T-helper 1 cell (primary cell): ENCODE data around the gene DIAPH3.
"Not testable (repeated sequence)": the region's sequence is repeated elsewhere in the genome, so short reads cannot be mapped to it uniquely, and the experiment has no call there.

Experiments used
- DNase-seq, 5 donors: peaks; one replicate each; pipeline ENCODE4 v3.0.0-alpha.2; 2012 to 2020
- total RNA-seq, 4 donors: gene quantifications; one replicate each; lab custom pipeline; 2026; lab: John Stamatoyannopoulos, UW

DIAPH3 gene
- total RNA-seq: 0.30 to 2.8 (median 1.3) reads per million in 4 donors

- DNase-seq: peak; percentile 82 to 94 (median 85)
Observed at GRCh38 chr13:60163478-60164233, at the start of gene DIAPH3. TSS of gene DIAPH3 (minus strand) at chr13:60163928. CDS start at chr13:60163766, 162 bp downstream.

DNA sequence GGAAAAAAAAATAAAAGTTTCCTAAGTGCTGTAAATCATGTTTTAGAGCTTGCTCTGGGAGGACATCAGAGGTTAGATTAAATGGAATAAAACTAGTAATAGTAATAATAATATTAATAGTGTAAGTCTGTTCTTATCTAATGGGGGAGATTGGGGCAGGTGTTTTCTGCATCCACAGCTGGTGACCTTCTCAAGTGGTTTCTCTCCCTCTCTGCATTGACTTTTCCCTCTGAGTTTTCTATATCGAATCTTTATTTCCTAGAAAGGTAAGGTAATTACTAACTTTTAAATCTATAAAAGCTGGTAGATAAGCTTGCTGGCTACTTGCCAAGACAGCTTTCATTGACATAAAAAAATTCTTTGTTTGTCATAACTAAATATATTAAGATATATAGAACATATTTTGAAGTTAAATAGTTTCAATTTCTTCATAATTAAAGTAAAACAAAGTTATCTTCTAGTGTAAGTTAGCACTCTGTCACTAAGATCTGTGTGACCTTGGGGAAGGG lies 49.6 kb upstream of the DIAPH3 start:
- no peak for DNase-seq

DNA sequence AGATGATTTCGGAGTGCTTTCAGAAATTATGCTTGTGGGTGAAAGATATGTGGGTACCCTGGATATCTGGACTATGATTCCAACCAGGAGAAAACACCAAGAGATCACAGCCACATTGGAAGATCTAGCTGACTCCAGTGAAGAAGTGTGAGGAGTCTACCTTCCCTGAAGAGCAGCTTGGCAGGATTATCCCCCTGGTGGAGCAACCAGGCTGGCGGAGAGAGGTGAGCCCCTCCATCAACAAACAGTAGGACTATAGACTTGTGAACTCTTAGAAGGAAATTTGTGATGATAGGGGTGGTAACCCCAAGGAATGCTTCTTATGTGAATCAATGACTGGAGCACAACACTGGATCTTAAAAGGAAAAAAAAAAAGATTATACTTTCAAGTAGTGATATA lies 47.8 kb upstream of the DIAPH3 start:
- no peak for DNase-seq

- DNase-seq: no peak
Observed at GRCh38 chr13:60210510-60211330, 47.0 kb upstream of the DIAPH3 start.

DNA sequence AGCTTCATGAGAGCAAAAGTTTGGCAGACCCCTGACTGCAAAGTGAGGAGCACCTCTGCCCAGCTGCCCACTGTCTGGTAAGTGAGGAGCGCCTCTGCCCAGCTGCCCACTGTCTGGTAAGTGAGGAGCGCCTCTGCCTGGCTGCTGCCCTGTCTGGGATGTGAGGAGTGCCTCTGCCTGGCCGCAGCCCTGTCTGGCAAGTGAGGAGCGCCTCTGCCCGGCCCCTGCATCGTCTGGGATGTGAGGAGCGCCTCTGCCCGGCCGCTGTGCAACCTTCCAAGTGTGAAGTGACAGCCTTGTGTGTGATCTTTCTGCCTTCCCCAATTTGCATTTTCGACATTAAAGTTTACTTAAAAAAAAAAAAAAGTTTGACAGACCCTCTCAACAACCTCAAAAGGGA lies 41.8 kb upstream of the DIAPH3 start:
- not testable (repeated sequence) for DNase-seq

GRCh38 chr13:60201286-60201685 lies 37.6 kb upstream of the DIAPH3 start:
- no peak for DNase-seq

DNA sequence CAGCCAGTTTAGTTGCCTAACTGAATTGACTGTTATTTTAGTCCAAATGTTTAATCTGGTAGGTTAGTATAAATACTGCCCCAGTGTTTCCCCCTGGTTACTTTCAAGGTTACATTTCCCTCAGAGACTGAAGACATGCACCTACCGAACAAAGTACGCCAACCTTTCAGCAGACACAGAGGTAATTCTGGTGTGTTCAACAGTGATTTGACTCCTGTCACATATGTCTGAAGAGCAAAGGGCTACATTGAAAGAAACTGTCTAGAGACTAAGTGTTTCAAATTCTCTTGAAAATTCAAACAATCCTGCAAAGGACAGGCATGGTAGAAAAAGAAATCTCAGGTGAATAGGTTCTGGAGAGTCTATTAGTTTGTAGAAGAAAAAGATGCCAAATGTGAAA lies 32.2 kb upstream of the DIAPH3 start:
- not testable (repeated sequence) for DNase-seq

GRCh38 chr13:60182907-60183306 lies 19.2 kb upstream of the DIAPH3 start:
- no peak for DNase-seq

DNA sequence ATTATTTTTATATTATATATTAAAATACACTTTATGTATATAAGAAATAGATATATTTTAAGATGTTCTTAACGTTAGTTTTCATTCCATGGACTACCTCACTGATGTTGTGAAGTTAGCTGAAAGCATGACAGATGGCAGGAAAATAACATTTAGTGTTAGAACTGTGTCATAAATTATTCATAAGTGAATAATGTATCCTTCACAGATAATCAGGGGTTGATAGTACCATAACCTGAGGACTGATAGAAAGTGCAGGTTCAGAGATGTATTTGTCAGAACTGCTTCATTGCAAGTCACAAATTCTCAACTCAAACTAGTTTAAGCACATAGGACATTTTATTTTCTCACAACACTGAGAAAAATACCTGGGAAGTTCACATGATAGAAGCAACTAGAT lies 14.6 kb upstream of the DIAPH3 start:
- no peak for DNase-seq

DNA sequence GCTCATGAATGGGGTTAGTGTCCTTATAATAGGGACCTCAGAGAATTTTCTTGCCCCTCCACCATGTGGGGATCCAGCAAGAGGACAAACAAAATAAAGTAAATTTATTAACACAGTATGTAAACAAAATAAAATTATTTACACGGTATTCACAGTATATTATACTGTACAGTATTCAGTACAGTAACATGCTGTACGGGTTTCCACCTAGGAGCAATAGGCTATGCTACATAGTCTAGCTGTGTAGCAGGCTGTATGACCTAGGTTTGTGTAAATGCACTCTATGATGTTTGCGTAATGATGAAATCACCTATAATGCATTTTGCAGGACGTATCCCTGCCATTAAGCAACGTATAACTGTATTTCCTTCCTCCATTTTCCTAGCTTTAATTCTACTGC lies 11.8 kb upstream of the DIAPH3 start:
- no peak for DNase-seq

GRCh38 chr13:60174113-60174512 lies 10.4 kb upstream of the DIAPH3 start:
- no peak for DNase-seq

- DNase-seq: no peak
Observed at GRCh38 chr13:60172111-60172510, 8.4 kb upstream of the DIAPH3 start.

- DNase-seq: no peak
Observed at GRCh38 chr13:60170414-60170813, 6.7 kb upstream of the DIAPH3 start.

DNA sequence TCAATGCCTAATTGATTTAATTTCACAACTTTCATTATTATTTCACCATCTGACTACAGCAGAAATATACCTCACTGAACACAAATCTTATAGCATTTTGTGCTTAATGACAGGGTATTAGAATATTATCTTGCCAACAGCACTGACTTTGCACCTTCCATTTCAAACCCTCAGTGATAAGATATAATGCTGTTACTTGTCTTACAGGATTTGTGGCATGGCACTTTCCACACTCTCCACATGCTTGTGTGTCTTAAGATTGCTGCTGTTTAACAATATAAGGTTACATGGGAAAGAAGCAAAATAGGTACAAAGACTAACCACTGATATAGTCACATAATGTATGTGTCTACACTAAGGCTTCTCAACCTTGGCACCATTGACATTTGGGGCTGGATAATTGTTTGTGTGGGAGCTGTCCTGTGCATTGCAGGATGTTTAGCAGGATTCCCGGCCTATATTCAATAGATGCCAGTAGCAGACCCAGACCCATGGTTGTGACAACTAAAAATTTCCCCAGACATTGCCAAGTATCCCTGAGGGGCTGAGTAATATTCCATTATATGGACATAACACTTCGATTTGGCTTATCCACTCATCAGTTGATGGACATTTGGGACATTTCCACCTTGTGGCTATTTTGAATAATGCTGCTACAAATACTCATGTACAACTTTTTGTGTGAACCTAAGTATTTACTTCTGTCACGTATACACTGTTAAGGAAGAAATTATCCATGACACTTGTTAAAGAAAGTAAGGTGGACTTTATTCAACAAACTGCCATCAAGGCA lies 5.7 kb upstream of the DIAPH3 start:
- no peak for DNase-seq

DNA sequence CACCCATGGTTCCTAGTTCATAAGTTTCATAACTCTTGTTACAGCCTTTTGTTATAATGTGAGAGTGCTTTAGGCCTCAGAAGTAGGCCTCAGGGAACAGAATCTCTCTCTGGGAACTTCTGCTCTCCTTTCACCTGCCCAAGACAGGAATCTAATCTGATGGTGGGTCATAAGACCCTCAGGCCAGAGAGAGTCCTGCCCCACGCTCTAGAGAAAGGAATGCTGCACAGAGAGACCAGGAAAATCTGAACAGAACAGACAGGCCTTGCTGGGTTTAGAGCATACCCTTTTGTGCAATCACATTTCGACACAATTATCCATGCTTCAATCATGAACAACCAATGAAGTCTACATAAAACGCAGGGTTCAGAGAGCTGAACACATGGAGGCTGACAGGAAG lies 3.4 kb upstream of the DIAPH3 start:
- DNase-seq: no peak

- no peak for DNase-seq
Observed at GRCh38 chr13:60165391-60166099, 1.8 kb upstream of the DIAPH3 start.

- no peak for DNase-seq
Observed at GRCh38 chr13:60164234-60164889, 634 bp upstream of the DIAPH3 start.

DNA sequence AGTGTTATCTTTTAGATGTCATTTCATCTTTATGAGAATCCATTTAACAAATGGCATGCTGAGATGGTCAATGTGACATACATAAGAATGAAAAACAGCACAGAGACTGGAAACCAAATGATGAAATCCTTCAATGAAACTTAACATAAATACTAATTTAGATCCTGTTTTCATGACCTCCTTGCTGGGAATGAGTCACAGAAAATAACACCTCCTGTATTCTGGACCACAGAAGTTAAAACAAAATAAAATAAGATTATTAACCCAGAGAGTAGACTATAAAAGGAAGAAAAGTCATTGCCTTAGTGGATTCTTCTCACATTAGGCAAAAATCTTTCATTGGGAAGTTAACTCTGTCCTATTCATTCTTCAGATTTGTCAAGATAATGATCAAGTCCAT lies 1.6 kb downstream of the DIAPH3 start:
- DNase-seq: peak in 1 of 5 donors; percentile 38

DNA sequence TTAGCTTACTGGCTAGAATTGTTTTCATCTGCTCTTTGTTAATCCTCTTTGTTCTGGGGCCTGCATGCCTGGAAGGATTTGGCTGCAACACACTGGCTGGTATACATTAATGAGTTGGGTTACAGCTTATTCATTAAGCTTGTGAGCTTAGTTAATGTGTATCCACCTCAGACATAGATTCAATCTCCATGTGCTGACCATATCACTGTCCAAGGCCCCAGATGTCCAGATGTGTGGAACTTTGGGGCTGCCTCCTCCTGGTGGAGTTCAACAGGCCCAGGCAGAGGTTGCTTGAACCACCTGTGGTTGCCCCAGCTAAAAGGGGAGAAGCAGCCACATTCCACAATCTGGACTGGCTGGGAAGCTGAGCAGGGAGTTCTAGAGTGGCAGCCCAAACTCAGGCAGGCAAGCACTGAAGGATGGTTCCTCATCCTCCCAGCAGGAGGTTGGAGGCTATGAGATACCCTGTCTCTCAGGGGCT lies 5.4 kb downstream of the DIAPH3 start:
- DNase-seq: no peak

DNA sequence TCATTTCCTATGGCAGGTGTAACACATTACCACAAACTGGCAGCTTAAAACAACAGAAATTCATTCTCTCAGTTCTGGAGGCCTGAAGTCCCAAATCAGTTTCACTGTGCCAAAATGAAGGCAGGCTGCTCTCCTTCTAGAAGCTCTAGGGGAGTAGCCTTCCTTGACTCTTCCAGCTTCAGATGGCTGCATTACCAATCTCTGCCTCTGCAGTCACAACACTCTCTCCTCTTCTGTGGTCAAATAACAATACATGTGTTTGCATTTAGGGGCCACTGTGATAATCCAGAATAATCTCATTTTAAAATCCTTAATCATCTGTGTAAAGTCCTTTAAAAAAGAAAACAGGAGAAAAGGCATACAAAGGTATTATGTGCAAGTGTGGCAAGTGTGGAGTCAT lies 7.8 kb downstream of the DIAPH3 start:
- no peak for DNase-seq

- DNase-seq: no peak
Observed at GRCh38 chr13:60152904-60153303, 10.8 kb downstream of the DIAPH3 start.

GRCh38 chr13:60152114-60152513 lies 11.6 kb downstream of the DIAPH3 start:
- no peak for DNase-seq
